Lower leg skin (tissue), 3 donors: Measurements from ENCODE around the gene AKT3.

Experiments used
- CTCF ChIP-seq, 3 donors: fragments of 450-650 bp; IDR thresholded peaks; one replicate each; pipeline ENCODE4 v1.5.1; 2016; ENCODE audit warnings: antibody characterized with exemption in 3 of 3, mild to moderate bottlenecking in 3 of 3, moderate library complexity in 2 of 3
- POLR2A ChIP-seq, 2 donors: fragments of 450-650 bp; IDR thresholded peaks; one replicate each; pipeline ENCODE4 v1.6.1; 2016 to 2017; ENCODE audit warnings: antibody characterized with exemption in 2 of 2, mild to moderate bottlenecking in 1 of 2, moderate library complexity in 1 of 2

- TF ChIP-seq CTCF (IDR thresholded peaks at IDR 0.05) (no peak), POLR2A (IDR thresholded peaks at IDR 0.05) (no peak)
Observed at GRCh38 chr1:243623841-243624240, 226.2 kb downstream of the AKT3 start.
